ENCODE measurements around the gene PTPRK.

- TF ChIP-seq CTCF (IDR thresholded peaks at IDR 0.05) (no peak), POLR2A (IDR thresholded peaks at IDR 0.05) (no peak)
Observed at GRCh38 chr6:127933852-127934840, 586.3 kb downstream of the PTPRK start.
